HepG2 (cell line): ENCODE measurements around the gene SMPD2. TPM values are rescaled to one million over a fixed set of nuclear protein-coding genes. Genes with fewer than 3 reads are reported as not detected.

Experiments
- HNF4A ChIP-seq: sonication (generic); formaldehyde crosslinking; IDR thresholded peaks from 2 replicates; pipeline ENCODE4 v1.4.0; 2020; ENCODE audit warnings: missing genetic modification reagents
- SUZ12 ChIP-seq: fragments of 150-350 bp; IDR thresholded peaks from 2 replicates; pipeline ENCODE4 v1.6.1; 2014; ENCODE audit warnings: low read depth, low read length
- polyA plus RNA-seq, 8 experiments: library from polyadenylated mRNA; depleted of rRNA in 3 of 8; stranded (reverse) in 7 of 8; unstranded in 1 of 8; fragments of >200 nt; fragmentation: Illumina TruSeq in 4 of 8; extraction: Trizol in 4 of 8; gene quantifications; 2 replicates each; pipeline versions ENCODE4 v1.2.1 to v1.2.3, GENCODE V29; 2011 to 2016; ENCODE audit warnings: low read depth in 4 of 8, missing spikeins in 1 of 8, mixed read lengths in 1 of 8; ENCODE audit not compliant: insufficient read depth in 1 of 8
- total RNA-seq, 5 experiments: library from RNA; depleted of rRNA; stranded (reverse); fragments of >200 nt; fragmentation: Illumina TruSeq; extraction: Trizol; gene quantifications; 2 replicates each; pipeline ENCODE4 v1.2.3, GENCODE V29; 2016; ENCODE audit warnings: low read depth in 1 of 5
- TF ChIP-seq, protein P1 (sequence below): sonication (generic); formaldehyde crosslinking; IDR thresholded peaks from 2 replicates; pipeline ENCODE4 v1.8.1; 2022; ENCODE audit warnings: mild to moderate bottlenecking, missing genetic modification reagents
- TF ChIP-seq, protein P2 (sequence below): sonication (generic); formaldehyde crosslinking; IDR thresholded peaks from 2 replicates; pipeline ENCODE4 v1.5.0; 2020; ENCODE audit warnings: mild to moderate bottlenecking, missing genetic modification reagents, borderline replicate concordance

Gene SMPD2
- total and polyA plus RNA-seq, 2 of the 13 experiments (the other 11 are each of a cell fraction or from before 2014, with no cell fraction given): 5.9 to 10.6 TPM

DNA sequence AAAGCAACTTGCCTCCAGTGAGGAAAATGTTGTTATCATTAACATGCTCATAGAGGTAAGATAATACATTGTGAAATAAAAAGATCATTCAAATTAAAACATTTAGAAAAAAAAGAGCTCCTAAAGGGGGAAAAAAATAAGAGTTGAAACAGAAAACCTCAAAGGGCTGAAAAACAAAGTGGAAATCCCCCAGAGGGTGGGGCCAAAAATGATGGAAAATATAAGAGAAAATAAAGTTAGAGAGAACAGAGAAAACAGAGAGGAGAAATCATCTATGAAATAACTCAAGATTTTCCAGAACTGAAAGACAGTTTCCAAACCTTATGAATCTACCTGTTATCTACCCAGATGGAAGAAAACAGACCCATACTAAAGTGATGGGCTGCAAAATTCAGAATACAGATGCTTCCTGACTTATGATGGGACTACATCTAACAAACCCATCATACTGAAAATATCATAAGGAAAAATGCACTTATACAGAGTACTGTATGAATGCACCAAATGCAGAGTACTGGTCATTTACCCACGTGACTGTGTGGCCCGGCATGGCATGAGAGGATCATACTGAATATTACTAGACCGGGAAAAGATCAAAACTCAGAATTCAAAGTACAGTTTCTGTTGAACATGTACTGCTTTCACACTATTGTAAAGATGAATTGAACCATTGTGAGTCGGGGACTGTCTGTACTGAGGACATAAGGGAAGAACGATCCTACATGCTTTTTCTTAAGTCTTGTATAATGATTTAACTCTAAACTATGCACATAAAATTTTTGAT is 38.5 kb downstream of the SMPD2 start (continued):
- TF ChIP-seq, protein P1, sequence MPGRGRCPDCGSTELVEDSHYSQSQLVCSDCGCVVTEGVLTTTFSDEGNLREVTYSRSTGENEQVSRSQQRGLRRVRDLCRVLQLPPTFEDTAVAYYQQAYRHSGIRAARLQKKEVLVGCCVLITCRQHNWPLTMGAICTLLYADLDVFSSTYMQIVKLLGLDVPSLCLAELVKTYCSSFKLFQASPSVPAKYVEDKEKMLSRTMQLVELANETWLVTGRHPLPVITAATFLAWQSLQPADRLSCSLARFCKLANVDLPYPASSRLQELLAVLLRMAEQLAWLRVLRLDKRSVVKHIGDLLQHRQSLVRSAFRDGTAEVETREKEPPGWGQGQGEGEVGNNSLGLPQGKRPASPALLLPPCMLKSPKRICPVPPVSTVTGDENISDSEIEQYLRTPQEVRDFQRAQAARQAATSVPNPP (CRISPR knock-in tag): no peak
- TF ChIP-seq HNF4A (CRISPR knock-in tag): peak; percentile 40; the same call in 1 of the 2 replicates
- no peak for TF ChIP-seq SUZ12
- TF ChIP-seq, protein P2, sequence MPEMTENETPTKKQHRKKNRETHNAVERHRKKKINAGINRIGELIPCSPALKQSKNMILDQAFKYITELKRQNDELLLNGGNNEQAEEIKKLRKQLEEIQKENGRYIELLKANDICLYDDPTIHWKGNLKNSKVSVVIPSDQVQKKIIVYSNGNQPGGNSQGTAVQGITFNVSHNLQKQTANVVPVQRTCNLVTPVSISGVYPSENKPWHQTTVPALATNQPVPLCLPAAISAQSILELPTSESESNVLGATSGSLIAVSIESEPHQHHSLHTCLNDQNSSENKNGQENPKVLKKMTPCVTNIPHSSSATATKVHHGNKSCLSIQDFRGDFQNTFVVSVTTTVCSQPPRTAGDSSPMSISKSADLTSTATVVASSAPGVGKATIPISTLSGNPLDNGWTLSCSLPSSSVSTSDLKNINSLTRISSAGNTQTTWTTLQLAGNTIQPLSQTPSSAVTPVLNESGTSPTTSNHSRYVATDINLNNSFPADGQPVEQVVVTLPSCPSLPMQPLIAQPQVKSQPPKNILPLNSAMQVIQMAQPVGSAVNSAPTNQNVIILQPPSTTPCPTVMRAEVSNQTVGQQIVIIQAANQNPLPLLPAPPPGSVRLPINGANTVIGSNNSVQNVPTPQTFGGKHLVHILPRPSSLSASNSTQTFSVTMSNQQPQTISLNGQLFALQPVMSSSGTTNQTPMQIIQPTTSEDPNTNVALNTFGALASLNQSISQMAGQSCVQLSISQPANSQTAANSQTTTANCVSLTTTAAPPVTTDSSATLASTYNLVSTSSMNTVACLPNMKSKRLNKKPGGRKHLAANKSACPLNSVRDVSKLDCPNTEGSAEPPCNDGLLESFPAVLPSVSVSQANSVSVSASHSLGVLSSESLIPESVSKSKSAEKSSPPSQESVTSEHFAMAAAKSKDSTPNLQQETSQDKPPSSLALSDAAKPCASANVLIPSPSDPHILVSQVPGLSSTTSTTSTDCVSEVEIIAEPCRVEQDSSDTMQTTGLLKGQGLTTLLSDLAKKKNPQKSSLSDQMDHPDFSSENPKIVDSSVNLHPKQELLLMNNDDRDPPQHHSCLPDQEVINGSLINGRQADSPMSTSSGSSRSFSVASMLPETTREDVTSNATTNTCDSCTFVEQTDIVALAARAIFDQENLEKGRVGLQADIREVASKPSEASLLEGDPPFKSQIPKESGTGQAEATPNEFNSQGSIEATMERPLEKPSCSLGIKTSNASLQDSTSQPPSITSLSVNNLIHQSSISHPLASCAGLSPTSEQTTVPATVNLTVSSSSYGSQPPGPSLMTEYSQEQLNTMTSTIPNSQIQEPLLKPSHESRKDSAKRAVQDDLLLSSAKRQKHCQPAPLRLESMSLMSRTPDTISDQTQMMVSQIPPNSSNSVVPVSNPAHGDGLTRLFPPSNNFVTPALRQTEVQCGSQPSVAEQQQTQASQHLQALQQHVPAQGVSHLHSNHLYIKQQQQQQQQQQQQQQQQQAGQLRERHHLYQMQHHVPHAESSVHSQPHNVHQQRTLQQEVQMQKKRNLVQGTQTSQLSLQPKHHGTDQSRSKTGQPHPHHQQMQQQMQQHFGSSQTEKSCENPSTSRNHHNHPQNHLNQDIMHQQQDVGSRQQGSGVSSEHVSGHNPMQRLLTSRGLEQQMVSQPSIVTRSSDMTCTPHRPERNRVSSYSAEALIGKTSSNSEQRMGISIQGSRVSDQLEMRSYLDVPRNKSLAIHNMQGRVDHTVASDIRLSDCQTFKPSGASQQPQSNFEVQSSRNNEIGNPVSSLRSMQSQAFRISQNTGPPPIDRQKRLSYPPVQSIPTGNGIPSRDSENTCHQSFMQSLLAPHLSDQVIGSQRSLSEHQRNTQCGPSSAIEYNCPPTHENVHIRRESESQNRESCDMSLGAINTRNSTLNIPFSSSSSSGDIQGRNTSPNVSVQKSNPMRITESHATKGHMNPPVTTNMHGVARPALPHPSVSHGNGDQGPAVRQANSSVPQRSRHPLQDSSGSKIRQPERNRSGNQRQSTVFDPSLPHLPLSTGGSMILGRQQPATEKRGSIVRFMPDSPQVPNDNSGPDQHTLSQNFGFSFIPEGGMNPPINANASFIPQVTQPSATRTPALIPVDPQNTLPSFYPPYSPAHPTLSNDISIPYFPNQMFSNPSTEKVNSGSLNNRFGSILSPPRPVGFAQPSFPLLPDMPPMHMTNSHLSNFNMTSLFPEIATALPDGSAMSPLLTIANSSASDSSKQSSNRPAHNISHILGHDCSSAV (CRISPR knock-in tag): no peak
